OCI-LY1 (cell line): ENCODE measurements around the gene ECD.

Source experiments
- EZH2 ChIP-seq: fragments of 200-600 bp; sonication (generic), shearing (Covaris generic); IDR thresholded peaks from 2 replicates; pipeline ENCODE4 v1.8.0; 2017; ENCODE audit warnings: borderline replicate concordance, mixed run types, mild to moderate bottlenecking, antibody characterized with exemption, low read length, moderate library complexity, mixed read lengths
- TF ChIP-seq, protein P1 (sequence below): fragments of 200-600 bp; sonication (generic), shearing (Covaris generic); IDR thresholded peaks from 2 replicates; pipeline ENCODE4 v1.5.1; 2017; ENCODE audit warnings: mild to moderate bottlenecking, antibody characterized with exemption, low read length, moderate library complexity, mixed read lengths

GRCh38 chr10:73183667-73184281 lies 16.0 kb upstream of the ECD start:
- TF ChIP-seq, protein P1, sequence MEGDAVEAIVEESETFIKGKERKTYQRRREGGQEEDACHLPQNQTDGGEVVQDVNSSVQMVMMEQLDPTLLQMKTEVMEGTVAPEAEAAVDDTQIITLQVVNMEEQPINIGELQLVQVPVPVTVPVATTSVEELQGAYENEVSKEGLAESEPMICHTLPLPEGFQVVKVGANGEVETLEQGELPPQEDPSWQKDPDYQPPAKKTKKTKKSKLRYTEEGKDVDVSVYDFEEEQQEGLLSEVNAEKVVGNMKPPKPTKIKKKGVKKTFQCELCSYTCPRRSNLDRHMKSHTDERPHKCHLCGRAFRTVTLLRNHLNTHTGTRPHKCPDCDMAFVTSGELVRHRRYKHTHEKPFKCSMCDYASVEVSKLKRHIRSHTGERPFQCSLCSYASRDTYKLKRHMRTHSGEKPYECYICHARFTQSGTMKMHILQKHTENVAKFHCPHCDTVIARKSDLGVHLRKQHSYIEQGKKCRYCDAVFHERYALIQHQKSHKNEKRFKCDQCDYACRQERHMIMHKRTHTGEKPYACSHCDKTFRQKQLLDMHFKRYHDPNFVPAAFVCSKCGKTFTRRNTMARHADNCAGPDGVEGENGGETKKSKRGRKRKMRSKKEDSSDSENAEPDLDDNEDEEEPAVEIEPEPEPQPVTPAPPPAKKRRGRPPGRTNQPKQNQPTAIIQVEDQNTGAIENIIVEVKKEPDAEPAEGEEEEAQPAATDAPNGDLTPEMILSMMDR, result no peak
- no peak for TF ChIP-seq EZH2
